GM23248 (cell line): ENCODE data around the gene BSPRY. TPM values are rescaled to one million over a fixed set of nuclear protein-coding genes. Genes with fewer than 3 reads are reported as not detected.
"Not testable (repeated sequence)": the region's sequence is repeated elsewhere in the genome, so short reads cannot be mapped to it uniquely, and the experiment has no call there.

Experiments
- DNase-seq: peaks from one replicate; pipeline ENCODE4 v3.0.0-alpha.2; 2015
- H2AFZ ChIP-seq: fragments of 200-600 bp; sonication (generic); 2 replicates; pipeline ENCODE4 v1.6.1; 2016; ENCODE audit warnings: antibody characterized with exemption
- H3F3A ChIP-seq: fragments of 200-600 bp; sonication (generic); 2 replicates; pipeline ENCODE4 v1.6.1; 2016; ENCODE audit warnings: mild to moderate bottlenecking, antibody characterized with exemption, mixed run types; ENCODE audit not compliant: insufficient read depth
- H3K27ac ChIP-seq: fragments of 200-600 bp; sonication (generic); 2 replicates; pipeline ENCODE4 v1.5.1; 2016; ENCODE audit warnings: mild to moderate bottlenecking
- H3K27me3 ChIP-seq: fragments of 200-600 bp; sonication (generic); replicated peaks from 2 replicates; pipeline ENCODE4 v1.6.1; 2016; ENCODE audit warnings: mild to moderate bottlenecking; ENCODE audit not compliant: insufficient read depth
- H3K36me3 ChIP-seq: fragments of 200-600 bp; sonication (generic); 2 replicates; pipeline ENCODE4 v1.6.1; 2016; ENCODE audit warnings: low read depth, mild to moderate bottlenecking
- H3K4me1 ChIP-seq: fragments of 200-600 bp; sonication (generic); 2 replicates; pipeline ENCODE4 v1.6.1; 2016; ENCODE audit warnings: mild to moderate bottlenecking; ENCODE audit not compliant: insufficient read depth
- H3K4me2 ChIP-seq: fragments of 200-600 bp; sonication (generic); one replicate; pipeline ENCODE4 v1.6.1; 2016; ENCODE audit warnings: mild to moderate bottlenecking; ENCODE audit not compliant: unreplicated experiment
- H3K4me3 ChIP-seq: fragments of 200-600 bp; sonication (generic); 2 replicates; pipeline ENCODE4 v1.5.1; 2016; ENCODE audit warnings: mild to moderate bottlenecking
- H3K79me2 ChIP-seq: fragments of 200-600 bp; sonication (generic); 2 replicates; pipeline ENCODE4 v1.6.1; 2016; ENCODE audit warnings: mild to moderate bottlenecking; ENCODE audit not compliant: insufficient read depth
- H3K9ac ChIP-seq: fragments of 200-600 bp; sonication (generic); 2 replicates; pipeline ENCODE4 v1.6.1; 2016; ENCODE audit warnings: mild to moderate bottlenecking
- H3K9me2 ChIP-seq: fragments of 200-600 bp; sonication (generic); 2 replicates; pipeline ENCODE4 v1.6.1; 2016; ENCODE audit warnings: mixed run types, mild to moderate bottlenecking, moderate library complexity; ENCODE audit not compliant: insufficient read depth
- H3K9me3 ChIP-seq: fragments of 200-600 bp; sonication (generic); one replicate; pipeline ENCODE4 v1.6.1; 2017; ENCODE audit warnings: low read depth
- H4K20me1 ChIP-seq: fragments of 200-600 bp; sonication (generic); 2 replicates; pipeline ENCODE4 v1.6.0; 2016; ENCODE audit not compliant: insufficient read depth
- EZH2 ChIP-seq: fragments of 200-600 bp; sonication (generic); IDR thresholded peaks from 2 replicates; pipeline ENCODE4 v1.6.1; 2018; ENCODE audit warnings: antibody characterized with exemption, mild to moderate bottlenecking; ENCODE audit not compliant: insufficient read depth, poor library complexity, severe bottlenecking
- EZH2phosphoT487 ChIP-seq: fragments of 200-600 bp; sonication (generic); IDR thresholded peaks from 2 replicates; pipeline ENCODE4 v1.6.1; 2018; ENCODE audit warnings: antibody characterized with exemption, moderate library complexity, mild to moderate bottlenecking, low read depth; ENCODE audit not compliant: insufficient read depth
- WGBS, 2 experiments: methylation state at CpG; one replicate each; pipeline ENCODE4 v1.1.6; 2015 to 2017; ENCODE audit warnings: low lambda C conversion rate in 2 of 2, low coverage in 1 of 2; ENCODE audit errors: missing lambda C conversion rate in 2 of 2; 5-methylcytosine and 5-hydroxymethylcytosine counted together
- in situ Hi-C: fragments of 300-500 bp; cut with MboI; formaldehyde crosslinking; loops from 2 replicates; pipeline ENCODE4 v1.15.0; 2020
- polyA plus RNA-seq: library from polyadenylated mRNA; unstranded; fragments of >200 nt; fragmentation: Nextera tagmentation; extraction: Ambion mirVana; gene quantifications from 2 replicates; pipeline ENCODE4 v1.2.1, GENCODE V29; 2016
- total RNA-seq: library from RNA; depleted of rRNA; stranded (reverse); fragments of >200 nt; shearing (Covaris generic); gene quantifications from 2 replicates; pipeline ENCODE4 v1.2.3, GENCODE V29; 2014

The BSPRY gene
- total and polyA plus RNA-seq, 2 experiments from 2014 or later = not detected

GRCh38 chr9:113376634-113377567 lies 27.6 kb downstream of the BSPRY start, which contains the start of gene HDHD3:
TSS of gene HDHD3 (minus strand) at chr9:113376986. CDS start at chr9:113374354, 2,632 bp downstream.
- TF ChIP-seq EZH2 (no peak), EZH2phosphoT487 (no peak)
- H3K4me1 ChIP-seq = no peaks in the 10 kb centered on the region
- peak within 1 kb of the TSS; percentile 50 for H3K4me2 ChIP-seq
- H3K9me2 ChIP-seq = no peaks in the 10 kb centered on the region
- no peaks in the 10 kb centered on the region for H4K20me1 ChIP-seq
- no peaks in the 10 kb centered on the region for H3K36me3 ChIP-seq
- no peaks in the 10 kb centered on the region for H3K27me3 ChIP-seq
- 3 to 4% methylated on average over 27 to 59 of the region's 74 CpGs for WGBS, 2 experiments
- DNase-seq = peak; percentile 85
- no peaks in the 10 kb centered on the region for H3K79me2 ChIP-seq
- no peaks in the 10 kb centered on the region for H3K9me3 ChIP-seq
- peak within 1 kb of the TSS; percentile 77 for H3K9ac ChIP-seq
- H3K27ac ChIP-seq = no peak within 1 kb of the TSS
- in situ Hi-C loops = no loop called here
- peak within 1 kb of the TSS; percentile 85 for H3K4me3 ChIP-seq
- H2AFZ ChIP-seq = peak within 1 kb of the TSS; percentile 94
- no peaks in the 10 kb centered on the region for H3F3A ChIP-seq

GRCh38 chr9:113379094-113379828 lies 29.9 kb downstream of the BSPRY start:
- H3K4me2 ChIP-seq, H3K4me3 ChIP-seq, H3K27me3 ChIP-seq, H4K20me1 ChIP-seq, H3K4me1 ChIP-seq, DNase-seq, in situ Hi-C loops, H3K79me2 ChIP-seq, H3K9me3 ChIP-seq, H3K36me3 ChIP-seq, H3K9me2 ChIP-seq, H2AFZ ChIP-seq, H3K27ac ChIP-seq, H3F3A ChIP-seq, H3K9ac ChIP-seq: not testable (repeated sequence)
- 74 to 75% methylated on average over 23 of the region's 24 CpGs for WGBS, 2 experiments

- H3K4me3 ChIP-seq, H3K9ac ChIP-seq, H4K20me1 ChIP-seq, H3K9me2 ChIP-seq, H3F3A ChIP-seq, H3K27me3 ChIP-seq, H3K79me2 ChIP-seq, H3K4me2 ChIP-seq, in situ Hi-C loops, H2AFZ ChIP-seq, H3K27ac ChIP-seq, H3K36me3 ChIP-seq, DNase-seq, H3K9me3 ChIP-seq, H3K4me1 ChIP-seq: not testable (repeated sequence)
- 76 to 91% methylated on average over 2 of the region's 2 CpGs for WGBS, 2 experiments
Observed at GRCh38 chr9:113379829-113380210, 30.5 kb downstream of the BSPRY start.

- Histone ChIP-seq H3K4me1 (no peaks in the 10 kb centered on the region), H3K4me3 (no peak overlapping the region), H3K9me3 (no peaks in the 10 kb centered on the region), H3K9me2 (no peaks in the 10 kb centered on the region), H3K36me3 (no peaks in the 10 kb centered on the region), H3K27me3 (no peaks in the 10 kb centered on the region), H3K79me2 (no peaks in the 10 kb centered on the region), H3K9ac (no peak overlapping the region), H3K4me2 (no peak overlapping the region), H3K27ac (no peak overlapping the region), H2AFZ (no peak overlapping the region), H3F3A (no peaks in the 10 kb centered on the region), H4K20me1 (no peaks in the 10 kb centered on the region)
- TF ChIP-seq EZH2 (no peak), EZH2phosphoT487 (no peak)
- WGBS, 2 experiments = 35 to 43% methylated on average over 1 of the region's 1 CpG
- DNase-seq = no peak
- in situ Hi-C loops = no loop called here
Observed at GRCh38 chr9:113380869-113381378, 31.6 kb downstream of the BSPRY start.

- H3K27me3 ChIP-seq, H3K4me1 ChIP-seq, H3K36me3 ChIP-seq, H3F3A ChIP-seq, H4K20me1 ChIP-seq, H3K4me3 ChIP-seq, in situ Hi-C loops, H3K4me2 ChIP-seq, H2AFZ ChIP-seq, DNase-seq, H3K79me2 ChIP-seq, H3K27ac ChIP-seq, H3K9me2 ChIP-seq, H3K9me3 ChIP-seq, H3K9ac ChIP-seq: not testable (repeated sequence)
- WGBS, 2 experiments = 61 to 62% methylated on average over 7 of the region's 7 CpGs
Observed at GRCh38 chr9:113381441-113381840, 32.1 kb downstream of the BSPRY start.
